NCI-H446 (cell line): Measurements from ENCODE around the gene MCM3.

Experiments
- DNase-seq, 2 experiments: peaks; one replicate each; lab custom pipeline; 2025; lab: John Stamatoyannopoulos, UW

Gene MCM3

DNA sequence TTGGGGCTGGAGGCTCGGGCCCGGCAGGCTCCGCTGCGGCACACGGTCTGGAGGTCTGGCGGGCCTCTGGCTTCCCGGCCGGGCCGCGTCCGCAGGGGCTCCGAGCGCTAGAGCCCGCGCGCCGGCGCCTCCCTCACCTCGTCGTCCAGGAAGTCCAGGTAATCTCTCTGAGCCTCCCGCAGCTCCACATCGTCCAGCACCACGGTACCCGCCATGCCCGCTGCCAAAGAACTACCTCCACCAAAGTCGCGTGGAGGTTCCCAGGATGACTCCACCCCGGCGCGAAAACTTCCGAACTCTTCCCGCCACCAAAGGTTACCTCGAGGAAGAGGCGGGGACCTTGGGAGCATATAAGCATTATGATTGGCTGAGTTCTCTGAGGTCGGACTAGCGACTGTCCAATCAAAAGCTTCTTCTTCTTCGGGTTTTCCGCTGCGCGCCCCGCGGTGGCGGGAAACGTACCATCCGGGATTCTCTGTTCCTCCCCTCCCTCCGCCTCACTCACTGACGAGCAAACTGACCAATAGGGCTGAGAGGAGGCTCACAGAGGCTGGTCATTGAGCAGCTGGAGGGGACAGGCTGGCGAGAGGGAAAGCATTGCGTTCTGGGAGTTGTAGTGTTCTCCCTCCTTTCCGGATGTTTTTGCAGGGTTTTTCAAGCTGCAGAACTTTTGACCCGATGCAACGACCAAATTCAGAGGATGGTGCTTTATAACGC, at the start of gene MCM3:
MCM3 (minus strand) TSS at position 283 of the 717 bp plus-strand sequence; CDS start at position 215, 68 bp downstream.
- peak; percentile 98 to 99 for DNase-seq

DNA sequence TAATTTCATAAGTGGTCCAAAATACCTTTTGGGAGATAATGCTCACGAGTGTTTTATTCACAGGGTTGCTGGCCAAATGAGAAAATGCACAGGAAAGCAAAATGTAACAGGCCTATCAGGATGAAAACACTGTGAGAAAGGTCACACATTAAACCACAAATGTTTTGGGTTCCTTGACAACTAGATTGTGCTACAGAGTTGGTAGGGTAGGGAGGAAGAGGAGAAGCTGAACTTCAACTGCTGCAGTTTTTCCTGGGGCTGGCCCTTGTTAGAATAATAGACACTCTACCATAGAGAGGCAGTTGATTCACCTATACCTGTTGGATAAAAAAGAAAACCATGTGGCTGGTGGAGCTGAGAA, 49.3 kb upstream of the MCM3 start:
- DNase-seq, result no peak

DNA sequence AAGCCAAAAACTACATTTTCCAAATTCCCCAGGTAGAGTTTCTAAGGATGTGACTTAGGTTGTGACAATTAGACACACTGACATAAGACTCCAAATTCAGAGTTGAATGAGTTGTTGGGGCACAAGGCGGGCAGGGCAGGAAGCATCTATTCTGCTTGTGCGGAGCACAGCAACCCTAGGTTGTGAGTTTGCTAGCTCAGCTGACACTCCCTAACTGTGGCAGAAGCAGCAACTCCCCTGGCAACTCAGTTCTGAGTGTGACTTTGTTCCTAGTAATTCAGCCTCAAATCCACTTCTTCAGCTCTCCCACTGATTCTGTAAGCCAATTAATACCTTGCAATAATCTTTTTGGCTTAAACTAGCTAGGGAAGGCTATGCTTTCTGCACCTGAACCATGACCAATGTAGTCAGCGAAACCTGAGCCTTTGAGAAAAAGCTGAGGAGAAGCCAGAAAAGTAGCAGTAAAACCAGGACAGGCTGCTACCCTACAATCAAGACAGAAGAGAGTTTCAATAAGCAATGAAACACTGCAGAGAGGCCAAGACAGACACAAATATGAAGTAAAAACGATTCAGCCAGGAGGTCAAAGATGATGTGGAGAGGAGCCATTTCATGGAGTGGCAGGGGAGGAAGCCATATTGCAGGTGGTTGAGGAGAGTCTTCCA, 47.4 kb upstream of the MCM3 start:
- no peak for DNase-seq

DNA sequence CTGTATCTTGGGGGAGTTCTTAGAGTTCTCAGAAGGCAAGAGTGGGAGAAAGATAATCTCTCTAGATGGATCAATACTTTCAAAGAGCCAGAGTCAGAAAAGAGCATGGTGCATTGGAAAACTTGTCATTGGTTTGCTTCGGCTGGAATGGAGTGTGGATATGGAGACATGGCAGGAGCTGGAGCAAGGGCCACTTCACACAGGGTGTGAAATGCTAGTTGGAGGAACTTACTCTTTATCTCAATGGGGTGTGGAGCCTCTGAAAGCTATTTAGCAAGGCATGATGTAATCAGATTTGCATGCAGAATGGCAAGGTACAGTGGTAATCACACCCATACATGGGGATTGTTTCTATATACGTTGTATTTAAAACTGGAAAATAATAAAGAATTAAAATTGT, 45.9 kb upstream of the MCM3 start:
- DNase-seq, result no peak

DNA sequence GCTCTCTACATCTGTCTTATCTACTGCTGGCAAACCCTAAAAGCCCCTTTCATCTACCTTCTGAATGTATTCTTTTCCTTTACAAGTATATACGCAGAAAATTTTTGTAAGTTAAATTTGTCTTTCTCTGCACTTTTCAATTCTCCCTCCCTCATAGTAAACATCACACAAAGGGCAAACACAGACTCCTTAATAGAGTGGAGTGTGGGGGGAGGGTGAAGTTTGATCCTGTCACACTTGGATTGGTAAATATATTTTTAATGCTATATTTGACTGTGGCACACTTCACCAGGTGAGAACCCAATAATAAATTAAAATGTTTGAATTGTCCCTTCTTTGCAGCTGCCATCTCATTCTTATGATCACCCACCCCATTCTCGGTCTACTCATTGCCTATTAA, 44.2 kb upstream of the MCM3 start:
- no peak for DNase-seq

DNA sequence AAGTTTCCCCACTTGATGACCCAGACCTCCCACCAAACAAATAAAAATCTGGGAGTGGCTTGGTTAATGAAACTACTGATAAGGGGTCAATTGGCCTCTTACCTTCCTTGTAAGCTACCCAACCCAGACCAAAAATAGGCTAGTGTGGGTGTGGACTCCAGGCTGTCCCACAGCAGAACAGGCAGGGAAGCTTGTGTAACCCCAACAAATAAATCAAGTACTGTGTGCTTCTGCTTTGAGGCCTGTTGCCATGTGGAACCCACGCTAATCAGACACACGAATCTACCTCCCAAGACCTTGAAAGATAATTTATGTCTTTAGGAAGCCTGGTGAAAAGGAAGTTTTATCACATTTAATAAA, 43.7 kb upstream of the MCM3 start:
- no peak for DNase-seq

DNA sequence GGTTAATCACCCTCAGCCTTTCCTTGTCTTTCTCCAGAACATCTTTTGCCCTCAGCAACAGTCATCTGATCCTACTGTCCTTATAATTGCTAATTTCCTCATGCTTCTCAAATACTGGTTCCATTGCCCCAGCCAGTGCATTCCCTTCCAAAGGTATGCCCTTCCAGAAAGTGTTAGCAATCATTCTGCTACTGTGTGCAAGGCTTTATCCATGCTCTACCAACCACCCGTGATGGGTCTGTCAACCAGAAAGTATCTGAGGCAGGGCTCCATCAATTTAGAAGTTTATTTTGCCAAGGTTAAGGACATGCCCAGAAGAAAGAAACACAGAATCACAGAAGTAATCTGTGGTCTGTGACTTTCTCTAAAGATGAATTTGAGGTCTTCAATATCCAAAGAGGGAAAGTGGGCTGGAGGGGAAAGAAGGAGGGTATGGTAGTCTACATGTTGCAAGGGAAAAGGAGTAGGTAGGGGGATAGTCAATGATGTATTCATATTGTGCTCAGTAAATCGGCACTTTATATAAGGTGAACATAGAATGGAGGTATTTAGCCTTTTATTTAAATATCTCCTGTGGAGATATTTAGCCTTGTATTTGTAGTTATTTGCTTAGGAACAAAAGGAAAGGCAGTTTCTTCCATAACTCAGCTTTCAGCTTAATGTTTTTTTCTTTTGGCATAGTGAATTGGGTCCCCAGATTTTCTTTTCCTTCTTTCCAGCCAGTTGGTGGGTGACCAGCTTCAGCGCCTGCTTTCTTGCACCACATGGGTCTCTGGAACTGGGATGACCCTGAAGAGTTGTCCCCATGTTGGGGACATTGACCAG, 42.2 kb upstream of the MCM3 start:
- DNase-seq, result no peak

DNA sequence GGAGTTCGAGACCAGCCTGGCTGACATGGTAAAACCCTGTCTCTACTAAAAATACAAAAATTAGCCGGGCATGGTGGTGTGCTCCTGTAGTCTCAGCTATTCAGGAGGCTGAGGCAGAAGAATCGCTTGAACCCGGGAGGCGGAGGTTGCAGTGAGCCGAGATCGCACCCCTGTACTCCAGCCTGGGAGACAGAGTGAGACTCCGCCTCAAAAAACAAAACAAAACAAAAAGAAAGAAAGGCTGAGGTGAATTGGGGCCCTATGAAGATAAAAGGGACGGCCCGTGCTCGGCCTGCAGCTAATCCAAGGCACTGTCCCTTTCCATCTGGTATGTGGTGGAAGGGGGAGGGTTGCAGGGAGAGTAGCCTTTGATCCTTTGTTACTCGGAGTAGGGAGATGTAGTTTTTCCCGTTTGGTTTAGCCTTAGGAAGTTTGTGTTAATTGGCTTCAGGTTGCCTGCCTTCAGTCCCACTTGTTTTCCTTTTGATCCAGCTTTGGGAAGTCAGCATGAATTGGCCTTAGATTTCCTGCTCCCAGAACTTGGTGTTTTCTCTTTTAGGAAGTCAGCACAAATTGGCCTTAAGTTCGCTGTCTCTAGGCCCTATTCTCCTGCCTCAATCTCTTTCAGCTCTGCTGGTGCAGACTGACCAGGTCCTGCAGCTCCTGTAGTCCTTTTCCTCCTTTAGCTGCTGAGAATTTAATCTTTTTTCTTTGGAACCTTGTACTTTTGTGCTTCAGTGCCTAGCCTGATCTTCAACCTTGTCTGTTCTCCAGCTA, 41.3 kb upstream of the MCM3 start:
- DNase-seq, result no peak

DNA sequence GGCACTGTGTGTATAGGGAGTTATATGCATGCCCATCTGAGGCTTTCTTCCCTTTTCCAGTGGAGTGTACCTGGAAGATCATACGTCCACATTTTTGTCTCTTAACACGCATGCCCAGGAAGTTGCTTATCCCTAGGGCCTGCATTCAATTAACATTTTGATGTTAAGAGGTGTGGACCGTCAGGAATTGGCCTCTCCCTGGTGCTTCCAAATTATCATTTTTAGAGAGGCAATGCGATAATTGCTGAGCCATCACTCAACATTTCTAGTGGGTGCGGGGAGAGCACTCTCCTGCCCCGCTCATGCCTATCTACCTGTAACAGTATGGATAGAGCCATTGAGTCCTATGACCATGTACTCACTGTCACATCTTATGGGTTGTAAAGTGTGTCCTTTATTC, 39.6 kb upstream of the MCM3 start:
- DNase-seq, result no peak

DNA sequence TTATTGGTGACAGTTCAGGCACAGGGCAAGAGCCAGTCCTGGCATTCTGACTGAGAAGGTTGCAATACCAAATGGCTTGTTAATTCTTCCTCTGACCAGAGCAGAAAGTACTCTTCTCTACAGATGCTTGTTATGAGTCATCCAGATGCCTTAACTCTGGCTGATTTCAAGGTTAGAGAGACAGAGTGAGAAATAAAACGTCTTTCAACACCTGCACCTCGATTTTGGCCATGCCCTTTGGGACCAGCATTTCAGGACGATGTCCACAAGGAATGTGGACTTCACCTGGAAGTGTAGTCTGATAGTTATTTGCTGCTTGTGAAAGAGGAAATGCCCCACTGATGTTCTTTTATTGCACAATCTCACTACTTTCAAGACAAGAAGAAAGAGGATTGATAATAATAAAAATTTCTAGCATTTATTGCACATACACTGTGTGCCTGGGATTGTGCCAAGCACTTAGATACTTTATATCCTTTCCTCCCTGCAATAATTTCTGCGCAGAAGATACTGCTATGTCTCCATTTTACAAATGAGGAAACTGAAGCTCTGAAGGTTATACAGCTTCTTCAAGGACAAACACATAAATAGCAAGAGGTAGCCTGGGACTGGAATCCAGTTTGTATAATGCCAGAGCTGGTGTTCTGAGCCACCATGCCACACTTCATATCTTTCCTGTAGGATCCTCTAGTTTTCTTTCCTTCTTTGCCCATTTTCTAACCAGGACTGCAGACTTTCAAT, 33.5 kb upstream of the MCM3 start:
- DNase-seq, result no peak

DNA sequence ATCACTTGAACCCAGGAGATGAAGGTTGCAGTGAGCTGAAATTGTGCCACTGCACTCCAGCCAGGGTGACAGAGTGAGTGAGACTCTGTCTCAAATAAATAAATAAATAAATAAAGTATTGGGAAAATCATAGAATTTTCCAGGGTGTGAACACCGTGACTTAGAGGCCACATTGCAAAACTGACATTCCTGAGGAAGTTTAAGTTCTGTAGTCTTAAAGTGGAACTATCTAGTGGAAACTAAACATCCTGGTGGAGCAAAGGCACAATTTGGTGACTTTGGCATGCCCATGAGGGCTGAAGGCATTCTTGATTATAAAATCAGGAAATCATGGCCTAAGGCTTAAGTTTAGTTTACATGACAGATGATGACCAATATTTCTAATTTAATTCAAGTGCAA, 32.7 kb upstream of the MCM3 start:
- DNase-seq, result no peak

DNA sequence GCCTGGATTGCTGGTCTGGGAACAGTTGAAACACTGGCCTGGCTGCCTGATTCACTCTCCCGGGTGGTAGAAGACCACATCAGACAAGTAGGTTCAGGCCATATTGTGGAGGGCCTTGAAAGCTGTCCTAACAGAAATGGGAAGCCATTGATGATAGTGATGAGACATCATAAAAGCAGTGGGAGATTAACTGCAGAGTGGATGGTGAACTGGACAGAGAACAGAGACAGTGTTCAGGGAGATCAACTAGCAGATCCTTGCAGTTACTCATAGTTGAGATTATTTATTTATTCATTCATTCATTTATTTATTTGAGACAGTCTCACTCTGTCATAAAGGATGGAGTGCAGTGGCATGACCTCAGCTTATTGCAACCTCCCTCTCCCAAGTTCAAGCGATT, 30.2 kb upstream of the MCM3 start:
- DNase-seq, result no peak

DNA sequence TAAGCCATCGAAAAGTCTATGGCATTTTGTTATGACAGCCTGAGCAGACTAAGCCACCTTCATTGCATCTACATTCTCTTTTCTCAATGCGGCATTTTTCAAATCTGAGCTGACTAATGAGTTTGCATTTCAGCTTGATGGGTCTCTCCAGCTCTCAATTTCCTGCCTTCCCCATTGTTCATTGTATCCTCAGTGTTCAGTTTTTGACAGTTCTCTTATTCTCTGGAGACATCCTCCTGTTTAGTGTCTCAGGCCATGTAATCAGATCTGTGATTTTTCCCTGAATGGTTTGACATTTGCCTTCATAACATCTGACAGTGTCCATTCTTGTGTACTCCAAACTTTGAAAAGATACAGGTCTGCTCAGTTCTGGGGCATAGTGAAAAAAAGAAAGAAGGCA, 27.9 kb upstream of the MCM3 start:
- DNase-seq, result no peak

DNA sequence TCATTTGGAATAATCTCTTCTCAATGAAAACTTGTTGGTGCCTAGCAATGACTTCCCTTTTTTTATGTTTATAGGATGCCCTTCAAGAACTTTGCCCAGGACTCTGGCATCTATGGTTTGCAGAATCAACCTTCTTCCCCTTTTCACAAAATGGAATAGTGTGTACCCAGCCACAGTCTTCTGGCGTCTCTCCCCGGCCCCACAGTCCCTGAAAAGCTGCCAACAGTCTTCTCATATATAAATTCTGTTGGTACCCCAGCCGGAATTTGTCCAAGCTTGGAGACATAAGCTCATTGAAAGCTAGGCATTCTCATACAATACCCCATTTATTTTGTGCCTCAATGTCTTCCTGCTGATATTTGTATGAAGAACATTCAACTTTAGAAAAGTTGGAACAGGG, 26.4 kb upstream of the MCM3 start:
- DNase-seq, result no peak

DNA sequence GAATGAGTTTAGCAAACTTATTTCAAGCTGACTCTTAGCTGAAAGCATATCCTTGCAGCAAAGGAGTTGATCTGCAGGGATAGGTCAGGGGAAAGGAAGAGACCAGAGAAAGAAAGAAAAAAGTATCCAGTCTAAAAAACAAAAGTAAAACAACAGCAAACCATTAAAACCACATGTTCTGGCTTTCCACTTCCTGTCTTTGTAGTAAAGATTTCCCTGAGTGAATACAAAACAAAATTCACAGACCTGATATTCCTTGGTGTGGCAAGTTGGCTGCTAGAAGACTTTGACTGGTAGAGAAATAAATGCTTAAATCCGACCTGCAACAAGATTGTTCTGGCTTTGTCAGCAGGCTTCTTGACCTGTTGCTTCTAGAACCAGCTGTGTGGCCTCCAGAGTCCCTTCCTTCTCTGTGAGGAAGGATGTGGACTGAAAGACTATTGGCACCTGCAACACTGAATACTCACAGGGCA, 23.4 kb upstream of the MCM3 start:
- no peak for DNase-seq

DNA sequence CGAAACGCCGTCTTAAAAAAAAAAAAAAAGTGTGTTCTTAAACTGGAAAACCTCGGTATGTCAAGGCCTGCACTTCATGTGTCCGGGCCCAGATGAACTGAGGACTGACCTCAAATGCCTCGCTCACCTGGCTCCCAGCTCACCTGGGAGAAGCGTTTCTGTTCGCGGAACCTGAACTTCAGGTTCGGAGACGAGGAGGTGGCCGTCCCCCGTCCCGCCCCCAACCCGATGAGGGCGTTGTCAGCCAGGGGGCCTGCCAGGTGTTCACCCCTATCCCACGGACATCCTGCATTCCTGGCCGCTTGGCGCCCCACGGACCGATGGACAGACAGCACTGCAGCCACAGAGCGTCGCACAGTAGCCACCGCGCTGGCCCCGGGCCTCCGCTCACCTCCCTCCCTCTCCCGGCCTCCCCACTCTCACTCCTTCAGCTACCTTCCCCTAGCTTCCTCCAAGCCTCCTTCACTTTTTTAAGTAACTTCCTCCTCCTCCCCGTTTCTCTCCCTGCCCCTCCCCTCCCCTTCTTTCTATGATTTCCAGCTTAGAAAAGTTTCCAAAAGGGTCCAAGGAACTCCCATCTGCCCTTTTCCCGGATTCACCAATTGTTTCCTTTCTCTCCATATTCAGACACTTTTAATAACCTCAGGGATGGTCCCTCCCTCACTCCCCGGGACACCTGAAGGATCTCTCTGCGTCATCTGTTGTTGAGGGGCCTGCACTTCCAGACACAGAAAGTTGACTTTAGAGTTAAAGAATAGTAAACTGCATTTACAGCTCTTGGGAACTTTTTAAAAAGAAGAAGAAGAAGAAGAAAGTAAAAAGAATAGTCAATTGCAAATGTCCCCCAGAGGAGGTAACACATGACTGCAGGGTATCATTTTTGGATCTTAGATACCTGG, 22.7 kb upstream of the MCM3 start:
- no peak for DNase-seq

DNA sequence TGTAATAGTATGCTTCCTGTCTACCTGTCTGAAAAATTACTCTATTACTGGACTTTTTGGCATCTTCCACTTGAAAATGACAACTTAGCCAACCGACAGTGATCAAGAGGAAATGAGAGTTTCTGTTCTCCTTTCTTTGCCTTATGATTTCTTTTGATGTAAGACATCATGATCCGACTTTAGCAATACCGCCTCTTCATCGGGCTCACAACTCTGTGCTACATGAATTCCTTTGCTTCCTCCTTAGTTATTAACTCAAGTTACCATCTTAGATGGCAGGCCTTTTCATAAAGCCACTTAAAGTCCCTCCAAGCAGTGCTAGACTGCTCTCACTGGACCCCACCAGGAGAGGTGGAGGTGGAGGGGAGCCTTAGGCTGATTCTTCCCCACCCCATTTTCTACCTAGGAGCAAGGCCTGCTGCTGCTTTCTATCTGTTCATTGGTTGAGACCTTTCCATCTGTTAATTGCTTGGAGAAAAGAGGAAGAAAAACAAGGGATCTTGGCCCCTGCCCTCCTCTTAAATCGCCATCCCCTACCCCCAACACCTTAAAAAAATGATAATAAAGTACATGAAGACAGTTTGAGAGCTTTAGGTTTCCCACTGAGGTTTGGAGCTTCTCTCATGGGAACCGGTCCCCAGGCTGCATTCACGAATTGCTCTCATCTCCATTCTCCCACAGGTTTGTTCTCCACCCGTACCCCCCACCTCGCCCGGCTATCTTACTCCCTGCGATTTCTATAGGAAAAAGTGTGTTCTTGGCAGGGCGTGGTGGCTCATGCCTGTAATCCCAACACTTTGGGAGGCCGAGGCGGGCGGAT, 21.6 kb upstream of the MCM3 start:
- no peak for DNase-seq

DNA sequence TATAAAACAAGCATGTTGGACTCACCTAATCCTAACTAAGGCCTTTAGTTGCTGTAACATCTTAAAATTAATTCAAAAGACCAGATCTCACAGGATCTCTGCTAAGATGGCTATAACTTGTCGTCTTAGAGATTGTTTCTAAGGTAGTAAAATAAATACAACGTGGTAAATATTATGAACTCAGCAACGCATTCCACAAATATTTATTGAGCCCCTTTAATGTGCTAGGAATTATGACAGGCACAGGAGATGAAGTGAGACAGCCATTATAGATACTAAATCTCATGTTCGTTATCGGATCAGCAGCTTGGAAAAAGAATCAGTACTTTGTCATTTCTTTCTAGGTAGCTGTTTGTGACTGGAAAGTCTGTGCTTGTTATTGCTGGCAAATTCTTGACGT, 20.9 kb upstream of the MCM3 start:
- DNase-seq, result no peak

DNA sequence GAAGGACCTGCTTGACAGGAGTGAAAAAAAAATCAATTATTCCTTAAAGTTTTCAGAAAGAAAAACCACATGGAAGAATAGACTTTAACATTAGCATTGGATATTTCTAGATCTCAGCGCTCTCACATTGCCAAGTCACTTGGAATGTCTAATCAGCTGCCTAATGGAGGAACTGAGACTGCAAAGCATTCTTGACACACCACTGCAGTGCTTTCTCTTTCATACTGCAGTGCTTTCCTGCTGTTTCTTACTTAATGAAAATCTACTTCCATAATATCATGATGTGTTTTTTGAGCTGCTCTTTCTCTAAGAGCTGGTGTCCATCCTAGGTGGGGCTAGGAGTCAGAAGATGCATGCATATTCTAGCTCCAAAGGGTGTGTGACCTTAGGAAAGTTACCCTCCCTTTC, 20.4 kb upstream of the MCM3 start:
- no peak for DNase-seq

DNA sequence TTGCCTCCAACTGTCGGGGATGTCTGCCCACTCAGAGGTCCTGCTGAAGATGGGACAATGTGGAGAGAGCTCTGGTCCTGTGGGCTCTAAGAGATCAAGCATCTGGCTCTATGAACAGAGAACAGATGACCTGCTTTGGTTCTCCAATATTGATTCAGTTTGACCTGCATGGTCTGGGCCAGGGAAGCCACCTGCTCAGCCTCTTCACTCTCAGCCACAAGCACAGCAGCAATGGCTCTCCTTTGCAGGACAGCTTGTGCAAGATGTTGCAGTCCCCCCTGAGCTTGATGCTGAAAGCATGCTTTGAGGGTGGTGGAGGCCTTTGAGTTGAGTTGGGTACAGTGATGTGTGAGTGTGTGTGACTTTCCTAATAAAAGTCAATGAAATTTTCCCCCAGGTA, 18.6 kb upstream of the MCM3 start:
- DNase-seq, result no peak
